Neutrophil (primary cell): ENCODE measurements around the gene KCTD16.

ENCODE experiments used
- H3K27ac ChIP-seq: fragments of 200-600 bp; sonication (generic); 2 replicates; pipeline ENCODE4 v1.5.1; 2016; ENCODE audit warnings: mild to moderate bottlenecking, moderate library complexity
- H3K27me3 ChIP-seq: fragments of 200-600 bp; sonication (generic); 2 replicates; pipeline ENCODE4 v1.6.0; 2016; ENCODE audit warnings: mild to moderate bottlenecking
- H3K36me3 ChIP-seq: fragments of 200-600 bp; sonication (generic); 2 replicates; pipeline ENCODE4 v1.5.1; 2017
- H3K4me1 ChIP-seq, 2 experiments: fragments of 200-600 bp in 1 of 2; sonication (generic) in 1 of 2; 1 replicate in 1 of 2; 2 replicates in 1 of 2; pipeline versions ENCODE4 v1.5.1 to v1.6.1; 2013 to 2016; ENCODE audit warnings: low read depth in 1 of 2, low read length in 1 of 2, mild to moderate bottlenecking in 1 of 2, moderate library complexity in 1 of 2; ENCODE audit not compliant: control insufficient read depth in 1 of 2, insufficient read depth in 1 of 2
- H3K4me3 ChIP-seq, 2 experiments: fragments of 200-600 bp in 1 of 2; sonication (generic) in 1 of 2; 1 replicate in 1 of 2; 2 replicates in 1 of 2; pipeline ENCODE4 v1.5.1; 2013 to 2016; ENCODE audit warnings: low read depth in 1 of 2, low read length in 1 of 2, mild to moderate bottlenecking in 1 of 2, moderate library complexity in 1 of 2
- H3K9me3 ChIP-seq: fragments of 200-600 bp; sonication (generic); 2 replicates; pipeline ENCODE4 v1.5.1; 2016
- TF ChIP-seq, protein P1 (sequence below): fragments of 200-600 bp; sonication (generic); IDR thresholded peaks from 2 replicates; pipeline ENCODE4 v1.5.1; 2016; ENCODE audit warnings: antibody characterized with exemption

Gene KCTD16

DNA sequence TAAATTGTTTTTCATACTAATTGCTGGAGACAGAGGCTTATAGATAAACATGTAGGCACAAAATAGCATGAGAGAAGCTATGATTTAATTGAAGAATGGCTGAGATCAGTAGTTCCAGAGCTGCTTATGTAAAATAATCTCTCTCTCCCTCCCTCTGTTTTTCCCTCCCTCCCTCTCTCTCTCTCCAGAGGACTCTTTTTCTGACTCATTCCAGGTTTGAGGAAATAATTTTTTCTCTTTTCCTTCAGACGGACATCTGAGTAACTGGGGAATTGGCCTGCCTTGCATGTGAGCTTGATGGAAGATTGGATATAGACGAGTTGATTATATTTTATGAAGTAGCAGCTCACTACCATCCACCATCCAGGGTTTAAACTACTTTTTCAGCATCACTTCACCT lies 35.5 kb downstream of the KCTD16 start:
- TF ChIP-seq, protein P1, sequence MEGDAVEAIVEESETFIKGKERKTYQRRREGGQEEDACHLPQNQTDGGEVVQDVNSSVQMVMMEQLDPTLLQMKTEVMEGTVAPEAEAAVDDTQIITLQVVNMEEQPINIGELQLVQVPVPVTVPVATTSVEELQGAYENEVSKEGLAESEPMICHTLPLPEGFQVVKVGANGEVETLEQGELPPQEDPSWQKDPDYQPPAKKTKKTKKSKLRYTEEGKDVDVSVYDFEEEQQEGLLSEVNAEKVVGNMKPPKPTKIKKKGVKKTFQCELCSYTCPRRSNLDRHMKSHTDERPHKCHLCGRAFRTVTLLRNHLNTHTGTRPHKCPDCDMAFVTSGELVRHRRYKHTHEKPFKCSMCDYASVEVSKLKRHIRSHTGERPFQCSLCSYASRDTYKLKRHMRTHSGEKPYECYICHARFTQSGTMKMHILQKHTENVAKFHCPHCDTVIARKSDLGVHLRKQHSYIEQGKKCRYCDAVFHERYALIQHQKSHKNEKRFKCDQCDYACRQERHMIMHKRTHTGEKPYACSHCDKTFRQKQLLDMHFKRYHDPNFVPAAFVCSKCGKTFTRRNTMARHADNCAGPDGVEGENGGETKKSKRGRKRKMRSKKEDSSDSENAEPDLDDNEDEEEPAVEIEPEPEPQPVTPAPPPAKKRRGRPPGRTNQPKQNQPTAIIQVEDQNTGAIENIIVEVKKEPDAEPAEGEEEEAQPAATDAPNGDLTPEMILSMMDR = no peak
- Histone ChIP-seq H3K4me3 (no peak overlapping the region), H3K36me3 (no peaks in the 10 kb centered on the region), H3K4me1 (no peaks in the 10 kb centered on the region), H3K27me3 (peaks cover 84% of the 10 kb centered on the region), H3K27ac (no peak overlapping the region), H3K9me3 (no peaks in the 10 kb centered on the region)

DNA sequence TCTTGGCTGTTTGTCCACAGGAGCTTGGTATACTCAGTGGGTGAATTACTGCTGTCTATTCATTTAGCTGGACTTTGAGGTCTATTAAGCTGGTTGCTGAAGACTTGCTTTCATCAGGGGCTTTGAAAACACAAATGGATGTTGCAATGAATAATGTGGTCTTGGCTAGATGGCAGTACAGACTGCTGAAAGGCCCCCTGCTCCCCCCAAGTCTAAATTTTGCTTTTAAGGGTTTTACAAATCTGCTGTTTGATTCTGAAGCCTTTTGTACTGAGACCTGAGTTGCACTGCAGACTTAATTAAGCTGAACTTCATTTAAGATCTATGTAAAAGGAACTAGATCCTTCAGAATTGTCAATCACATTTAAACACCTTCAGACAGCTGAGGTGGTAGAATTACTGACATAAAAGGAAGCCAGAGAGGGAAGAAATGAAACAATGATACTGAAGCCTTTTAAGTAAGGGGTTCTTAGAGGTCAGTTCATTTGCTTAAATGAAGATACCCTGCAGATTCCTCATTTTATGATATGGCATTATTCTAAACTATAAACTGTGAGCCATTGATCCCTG lies 37.3 kb downstream of the KCTD16 start:
- Histone ChIP-seq H3K36me3 (no peaks in the 10 kb centered on the region), H3K27ac (no peak overlapping the region), H3K9me3 (no peaks in the 10 kb centered on the region), H3K4me1 (no peaks in the 10 kb centered on the region), H3K27me3 (peaks cover 85% of the 10 kb centered on the region), H3K4me3 (no peak overlapping the region)
- TF ChIP-seq, protein P1 = no peak

DNA sequence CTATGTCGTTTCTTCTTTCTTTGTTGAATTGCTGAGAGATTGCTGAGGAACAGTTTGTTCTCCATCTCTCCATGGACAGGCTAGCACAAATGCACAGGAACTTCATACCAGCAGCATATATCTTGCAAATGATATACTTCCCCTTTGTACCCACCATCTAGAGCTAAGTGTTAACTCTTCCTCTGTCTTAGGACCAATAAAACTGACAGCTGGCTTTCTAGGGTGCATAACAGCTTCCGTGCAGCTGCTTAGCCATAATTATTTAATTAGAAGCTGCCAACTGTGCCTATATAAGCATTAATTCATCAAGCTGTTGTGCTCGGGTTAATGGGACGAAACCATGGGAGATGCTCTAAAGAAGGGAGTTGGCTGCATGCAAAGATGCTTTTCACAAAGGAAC lies 38.7 kb downstream of the KCTD16 start:
- H3K4me1 ChIP-seq = no peaks in the 10 kb centered on the region
- H3K36me3 ChIP-seq = no peaks in the 10 kb centered on the region
- H3K9me3 ChIP-seq = no peaks in the 10 kb centered on the region
- peaks cover 85% of the 10 kb centered on the region for H3K27me3 ChIP-seq
- TF ChIP-seq, protein P1 = no peak
- H3K4me3 ChIP-seq = no peak overlapping the region
- no peak overlapping the region for H3K27ac ChIP-seq

DNA sequence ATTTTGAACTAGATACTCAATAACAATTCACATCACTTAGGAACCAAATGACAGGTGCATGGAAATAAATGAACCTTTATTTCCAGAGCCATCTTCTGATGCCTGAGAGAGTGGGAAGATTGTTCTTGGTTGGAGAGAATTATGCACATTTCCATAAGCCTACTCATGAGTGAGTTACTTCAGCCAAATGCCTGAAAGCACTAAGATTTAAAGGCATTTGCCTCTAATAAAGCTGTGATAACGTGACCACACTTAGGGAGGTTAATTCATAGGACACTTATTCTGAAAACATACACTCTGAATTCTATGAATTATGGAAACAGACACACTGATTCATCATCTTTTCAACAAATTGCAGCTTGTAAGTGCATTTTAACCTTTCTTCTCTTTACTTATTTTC lies 40.0 kb downstream of the KCTD16 start:
- Histone ChIP-seq H3K36me3 (no peaks in the 10 kb centered on the region), H3K9me3 (no peaks in the 10 kb centered on the region), H3K4me3 (no peak overlapping the region), H3K27me3 (peaks cover 75% of the 10 kb centered on the region), H3K27ac (no peak overlapping the region), H3K4me1 (no peaks in the 10 kb centered on the region)
- TF ChIP-seq, protein P1 = no peak

DNA sequence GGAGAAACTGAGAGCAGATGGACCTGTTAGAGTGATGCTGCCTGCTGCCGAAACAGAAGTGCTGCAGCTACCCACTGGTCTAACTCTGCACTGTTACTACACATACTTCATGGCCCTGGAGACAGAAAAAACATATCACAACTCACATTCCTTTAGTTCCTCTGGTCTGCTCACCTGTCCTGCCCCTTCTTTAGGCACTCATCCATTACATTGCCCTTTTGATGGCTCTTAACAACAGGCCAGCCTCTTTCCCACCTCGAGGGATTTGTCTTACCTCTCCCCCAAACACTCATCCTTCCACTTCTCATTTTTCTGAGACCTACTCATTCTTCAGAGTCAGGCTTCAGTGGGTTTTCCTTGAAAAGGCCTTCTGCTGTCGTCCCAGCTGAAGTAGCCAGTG lies 49.2 kb downstream of the KCTD16 start:
- Histone ChIP-seq H3K36me3 (no peaks in the 10 kb centered on the region), H3K27ac (no peak overlapping the region), H3K4me3 (no peak overlapping the region), H3K27me3 (no peaks in the 10 kb centered on the region), H3K9me3 (no peaks in the 10 kb centered on the region), H3K4me1 (no peaks in the 10 kb centered on the region)
- TF ChIP-seq, protein P1 = no peak
